Measurements from ENCODE around the gene ZNF595.
"Not testable (repeated sequence)": the region's sequence is repeated elsewhere in the genome, so short reads cannot be mapped to it uniquely, and the experiment has no call there.

The ZNF595 gene

GRCh38 chr4:52804-53479 is at the start of gene ZNF595:
Gene ZNF595, plus strand, starts transcription at chr4:53321. Its CDS starts 168 bp downstream, at chr4:53489.
- DNase-seq (ENCODE audit: extremely low read depth, low read depth): not testable (repeated sequence)

GRCh38 chr4:9937-10870 is 42.9 kb upstream of the ZNF595 start:
- not testable (repeated sequence) for DNase-seq (ENCODE audit: extremely low read depth, low read depth)

- not testable (repeated sequence) for DNase-seq (ENCODE audit: extremely low read depth, low read depth)
Measured at GRCh38 chr4:11095-11815, 41.9 kb upstream of the ZNF595 start.

GRCh38 chr4:11816-12417 is 41.2 kb upstream of the ZNF595 start:
- DNase-seq (ENCODE audit: extremely low read depth, low read depth): not testable (repeated sequence)

DNA sequence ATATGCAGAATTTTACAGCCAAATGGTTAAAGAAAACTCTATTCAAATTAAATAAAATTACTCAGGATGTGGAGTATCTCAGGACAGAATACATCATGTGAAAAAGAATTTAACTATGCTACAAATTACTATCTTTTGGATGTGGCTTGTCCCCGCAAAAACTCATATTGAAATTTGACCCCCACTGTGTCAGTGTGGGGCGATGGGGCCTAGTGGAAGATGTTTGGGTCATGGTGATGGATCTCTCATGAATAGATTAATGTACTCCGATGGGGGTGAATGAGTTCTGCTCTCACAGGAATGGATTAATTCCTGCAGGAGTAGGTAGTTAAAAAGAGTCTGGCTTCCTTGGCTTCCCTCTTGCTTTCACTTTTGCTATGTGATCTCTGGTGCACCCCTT is 35.0 kb upstream of the ZNF595 start:
- not testable (repeated sequence) for DNase-seq (ENCODE audit: extremely low read depth, low read depth)

- not testable (repeated sequence) for DNase-seq (ENCODE audit: extremely low read depth, low read depth)
Measured at GRCh38 chr4:18589-18988, 34.5 kb upstream of the ZNF595 start.

- not testable (repeated sequence) for DNase-seq (ENCODE audit: extremely low read depth, low read depth)
Measured at GRCh38 chr4:22882-23281, 30.2 kb upstream of the ZNF595 start.

DNA sequence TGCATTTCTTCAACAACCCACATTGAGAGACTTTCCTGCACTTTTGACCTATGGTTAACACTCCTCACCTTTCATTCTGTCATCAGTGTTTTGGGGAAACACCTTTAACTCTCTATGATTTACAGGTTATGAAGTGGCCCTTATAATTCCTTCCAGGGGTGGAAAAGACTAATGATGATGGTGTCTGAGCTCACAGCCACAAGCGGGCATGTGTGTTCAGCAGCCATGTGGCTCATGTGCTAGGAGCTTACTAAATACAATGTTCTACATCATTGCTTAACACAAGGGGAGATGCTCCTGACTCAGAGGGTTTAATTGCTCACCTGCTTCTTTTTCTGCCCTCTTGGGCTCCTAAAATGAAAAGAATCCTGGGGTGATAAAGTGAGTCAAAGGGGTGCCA is 28.8 kb upstream of the ZNF595 start:
- DNase-seq (ENCODE audit: extremely low read depth, low read depth): not testable (repeated sequence)

DNA sequence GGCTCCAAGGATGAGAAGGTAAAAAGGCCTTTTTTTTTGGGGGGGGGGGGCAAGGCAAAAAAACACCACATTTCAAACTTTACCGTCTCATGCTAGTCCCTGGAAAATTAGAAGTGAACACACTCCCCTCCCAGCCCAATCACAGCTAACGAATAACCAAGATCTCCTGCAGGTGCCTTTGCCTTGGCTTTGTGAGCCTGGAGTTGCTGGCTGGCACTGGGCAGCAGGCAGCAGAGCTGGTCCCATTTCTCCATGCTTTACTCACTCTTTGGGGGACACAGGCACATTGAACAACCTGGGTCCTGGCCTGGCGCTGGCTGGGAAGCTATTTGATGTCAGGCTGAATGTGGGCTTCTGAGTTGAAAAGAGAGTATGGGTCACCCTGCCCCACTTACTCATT is 25.6 kb upstream of the ZNF595 start:
- not testable (repeated sequence) for DNase-seq (ENCODE audit: extremely low read depth, low read depth)

DNA sequence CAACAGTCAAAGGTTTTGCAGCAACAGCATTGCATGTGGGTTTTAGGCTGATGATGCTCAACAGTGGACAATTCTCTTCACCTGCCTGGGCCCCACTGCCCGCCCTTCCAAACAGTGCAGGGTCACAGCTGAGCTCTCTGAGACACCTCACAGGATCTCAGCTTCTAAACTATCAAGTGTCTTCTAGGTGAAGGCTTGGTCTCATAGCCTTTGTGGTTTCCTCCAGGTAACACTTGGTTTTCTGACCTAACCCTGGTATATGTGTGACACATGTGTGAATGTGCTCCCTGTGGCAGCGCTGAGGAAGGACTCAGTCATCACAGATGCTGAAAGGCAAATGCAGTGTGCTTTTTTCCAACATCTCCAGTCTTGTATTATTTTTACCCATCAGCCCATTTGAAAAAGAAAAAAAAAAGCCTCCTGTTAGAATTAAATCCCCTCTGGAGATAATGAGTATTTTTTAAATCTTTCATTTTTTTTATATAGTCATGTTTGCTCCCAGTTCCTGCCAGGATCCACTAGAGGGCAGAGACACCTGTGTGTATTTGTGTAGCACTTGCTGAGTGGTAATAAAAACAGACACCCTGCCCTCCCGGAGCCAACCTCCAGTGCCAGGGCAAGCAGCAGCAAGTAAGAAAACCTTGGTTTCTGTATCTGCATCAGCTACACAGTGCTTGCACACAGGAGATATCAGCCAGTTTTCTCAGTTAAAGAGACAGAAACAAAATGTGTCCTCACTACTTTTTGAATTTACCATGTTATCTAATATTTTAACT is 24.2 kb upstream of the ZNF595 start:
- DNase-seq (ENCODE audit: extremely low read depth, low read depth): not testable (repeated sequence)

DNA sequence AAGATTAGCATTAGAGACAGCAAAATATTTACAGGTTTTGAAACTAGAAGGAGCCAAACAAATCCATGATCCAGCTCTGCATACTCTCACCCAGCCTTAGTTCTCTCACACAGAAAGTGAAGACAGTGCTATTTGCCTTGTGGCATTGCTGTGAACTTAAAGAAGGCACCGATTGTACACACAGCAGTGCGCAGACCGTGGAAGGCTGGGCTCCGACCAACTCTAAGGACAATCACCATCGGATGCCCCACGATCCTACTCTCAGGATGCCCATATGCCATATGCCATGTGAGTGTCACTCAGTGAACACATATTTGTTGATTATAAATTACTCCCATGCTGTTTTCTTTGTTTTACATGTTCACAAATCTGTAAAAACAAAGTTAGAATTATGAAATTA is 19.8 kb upstream of the ZNF595 start:
- DNase-seq (ENCODE audit: extremely low read depth, low read depth): not testable (repeated sequence)

DNA sequence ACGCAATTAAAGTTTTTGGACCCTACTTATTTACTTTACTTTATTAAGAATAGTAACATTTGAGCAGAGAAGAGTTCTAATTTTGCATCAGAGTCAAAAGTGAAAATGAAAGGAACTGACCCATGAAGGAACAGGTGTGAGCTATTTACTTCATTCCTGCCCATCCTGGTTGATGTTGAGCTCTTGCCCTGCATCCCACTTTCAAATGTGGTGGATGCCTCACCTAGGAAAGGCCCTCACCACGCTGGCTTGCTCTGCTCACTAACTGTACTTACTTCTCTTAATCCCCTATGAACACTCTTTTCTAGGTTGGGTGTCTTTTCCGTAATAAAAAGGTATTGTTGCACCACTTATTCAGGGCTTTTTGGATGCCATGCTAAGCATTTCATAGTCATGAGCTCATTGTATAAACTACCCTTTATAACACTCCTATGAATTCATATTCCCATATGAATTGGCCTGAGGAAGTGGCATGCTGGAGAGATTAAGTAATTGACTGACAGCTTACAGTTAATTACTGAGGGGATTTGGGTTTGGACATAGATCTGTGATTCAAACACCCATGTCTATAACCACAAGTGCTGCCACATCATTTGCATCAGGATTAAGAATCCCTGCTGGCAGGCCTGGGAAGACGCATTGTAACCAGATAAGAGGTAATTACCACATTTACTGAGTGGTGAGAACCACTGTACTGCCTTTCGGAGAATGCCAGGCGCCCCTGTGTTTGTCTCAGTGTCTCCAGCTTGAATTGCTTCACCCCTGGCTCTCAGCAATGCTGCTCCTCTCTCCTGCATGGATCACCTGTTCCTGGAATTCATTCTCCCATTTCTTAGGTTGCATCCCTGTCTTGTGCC is 16.3 kb upstream of the ZNF595 start:
- DNase-seq (ENCODE audit: extremely low read depth, low read depth): not testable (repeated sequence)

- not testable (repeated sequence) for DNase-seq (ENCODE audit: extremely low read depth, low read depth)
Measured at GRCh38 chr4:38202-38601, 14.9 kb upstream of the ZNF595 start.

DNA sequence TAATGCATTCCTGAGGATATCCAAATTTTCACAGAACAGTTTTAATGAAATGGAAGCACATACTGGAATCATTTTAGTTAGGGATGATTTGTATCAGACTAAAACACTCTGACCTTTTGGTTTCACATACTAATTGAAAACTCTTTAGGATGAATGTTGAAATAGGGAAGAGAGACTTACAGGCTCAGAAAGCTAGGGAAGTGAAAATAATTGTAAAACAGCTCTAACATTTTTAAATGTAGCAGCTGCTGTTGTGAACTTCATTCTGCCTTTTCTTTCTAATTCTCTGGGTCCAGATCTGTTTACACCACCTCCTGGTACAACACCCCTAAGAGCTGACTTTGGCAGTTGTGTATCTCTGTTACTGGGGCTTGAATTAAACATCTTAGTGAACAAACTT is 9.7 kb upstream of the ZNF595 start:
- DNase-seq (ENCODE audit: extremely low read depth, low read depth): not testable (repeated sequence)

DNA sequence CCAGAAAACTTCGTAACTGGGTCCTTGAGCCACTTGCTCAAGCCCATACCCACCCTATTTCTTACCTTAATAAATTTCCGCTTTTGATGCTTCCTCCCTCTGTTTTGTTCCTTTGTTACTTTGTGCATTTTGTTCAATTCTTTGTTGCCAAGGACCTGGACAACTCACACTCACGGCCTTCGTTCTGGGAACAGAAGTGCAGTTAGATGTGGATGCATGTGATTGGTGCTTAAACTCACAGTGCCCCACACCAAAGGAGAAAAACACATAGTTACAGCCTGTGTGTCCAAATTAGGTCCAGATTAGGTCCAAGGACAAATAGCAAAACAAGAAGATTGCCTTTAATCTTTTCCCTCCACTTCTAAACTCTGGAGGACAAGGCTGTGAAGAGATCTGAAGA is 1.9 kb upstream of the ZNF595 start:
- DNase-seq (ENCODE audit: extremely low read depth, low read depth): not testable (repeated sequence)

DNA sequence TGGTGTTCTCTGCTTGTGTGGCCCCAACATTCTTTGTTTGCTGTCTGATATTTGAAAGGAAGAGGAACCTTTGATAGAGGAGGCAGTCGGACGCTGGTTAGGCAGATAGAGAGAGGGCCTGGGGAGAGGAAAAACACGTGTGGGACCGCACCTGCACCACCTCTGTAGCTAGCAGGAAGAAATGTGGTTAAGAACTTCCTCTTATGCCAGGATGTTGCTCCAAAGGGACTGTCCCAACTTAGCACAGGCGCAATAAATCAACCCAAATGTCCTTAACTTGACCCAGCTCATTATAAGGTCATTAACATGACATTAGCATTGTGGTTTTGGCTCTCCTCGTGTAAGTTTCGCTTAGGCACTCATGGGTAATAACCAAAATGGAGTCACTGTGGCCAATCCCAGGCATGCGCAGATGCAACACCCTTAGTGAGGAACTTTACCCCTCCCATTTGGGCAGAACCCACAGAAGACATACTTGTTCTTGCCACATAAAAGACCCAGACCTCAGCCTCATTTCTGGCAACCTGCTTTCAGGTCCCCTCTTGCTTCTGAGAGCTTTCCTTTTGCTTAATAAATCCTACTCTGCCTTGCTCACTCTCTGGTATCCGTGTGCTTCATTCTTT is 1.4 kb upstream of the ZNF595 start:
- DNase-seq (ENCODE audit: extremely low read depth, low read depth): not testable (repeated sequence)

GRCh38 chr4:53521-53920 is 400 bp downstream of the ZNF595 start:
- DNase-seq (ENCODE audit: extremely low read depth, low read depth): not testable (repeated sequence)

GRCh38 chr4:64733-65132 is 11.6 kb downstream of the ZNF595 start:
- not testable (repeated sequence) for DNase-seq (ENCODE audit: extremely low read depth, low read depth)

All from AG09319 (cell line).